A549 (cell line): ENCODE measurements around the gene CAP2.

Experiments used
- EP300 ChIP-seq, 2 experiments: fragments of >200 bp; sonication (Bioruptor Twin); formaldehyde crosslinking; IDR thresholded peaks; 2 replicates in 1 of 2; 3 replicates in 1 of 2; pipeline ENCODE4 v1.6.1; 2016 to 2017
- HOXA7 ChIP-seq: fragments of 250-450 bp; sonication (Bioruptor Pico); IDR thresholded peaks from 2 replicates; pipeline ENCODE4 v1.5.0; 2020; ENCODE audit warnings: mild to moderate bottlenecking, moderate library complexity
- MYC ChIP-seq: IDR thresholded peaks from 2 replicates; pipeline ENCODE4 v1.6.1; 2012; ENCODE audit warnings: mild to moderate bottlenecking, inconsistent platforms, low read length, improper control_type of control experiment, borderline replicate concordance
- NPAS2 ChIP-seq: fragments of 250-450 bp; sonication (Bioruptor Pico); IDR thresholded peaks from 2 replicates; pipeline ENCODE4 v1.8.0; 2022; ENCODE audit warnings: mild to moderate bottlenecking, moderate library complexity, borderline replicate concordance
- PHF8 ChIP-seq: fragments of 200-600 bp; sonication (generic); IDR thresholded peaks from 2 replicates; pipeline ENCODE4 v1.6.1; 2016; ENCODE audit warnings: low read depth, mild to moderate bottlenecking, antibody characterized with exemption, moderate library complexity, borderline replicate concordance
- POLR2A ChIP-seq: IDR thresholded peaks from 2 replicates; pipeline ENCODE4 v1.6.1; 2012; ENCODE audit warnings: mild to moderate bottlenecking, low read length
- TFCP2L1 ChIP-seq: fragments of 250-450 bp; sonication (Bioruptor Pico); IDR thresholded peaks from 2 replicates; pipeline ENCODE4 v1.5.0; 2021; ENCODE audit warnings: mild to moderate bottlenecking
- TF ChIP-seq, protein P1 (sequence below): fragments of >200 bp; sonication (Bioruptor Twin); formaldehyde crosslinking; IDR thresholded peaks from 3 replicates; pipeline ENCODE4 v1.5.1; 2016

DNA sequence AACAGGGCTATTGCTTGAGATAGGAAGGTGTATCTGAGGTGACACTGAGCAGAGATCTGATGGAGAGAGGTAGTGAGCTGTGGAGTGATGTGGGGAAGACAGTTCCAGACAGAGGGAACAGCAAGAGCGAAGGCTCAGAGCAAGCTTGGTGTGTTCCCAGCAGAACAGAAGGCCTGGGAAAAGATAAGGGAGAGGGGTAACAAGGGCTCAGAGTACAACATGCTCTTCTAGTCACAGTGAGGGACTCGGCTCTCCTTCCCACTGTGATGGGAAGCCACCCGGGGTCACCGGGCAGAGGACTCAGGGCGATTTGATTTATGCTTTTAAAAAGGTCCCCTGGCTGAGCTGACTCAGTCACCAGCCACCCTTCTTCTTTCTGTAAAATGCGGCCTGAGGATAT, 33.7 kb downstream of the CAP2 start:
- TF ChIP-seq, protein P1, sequence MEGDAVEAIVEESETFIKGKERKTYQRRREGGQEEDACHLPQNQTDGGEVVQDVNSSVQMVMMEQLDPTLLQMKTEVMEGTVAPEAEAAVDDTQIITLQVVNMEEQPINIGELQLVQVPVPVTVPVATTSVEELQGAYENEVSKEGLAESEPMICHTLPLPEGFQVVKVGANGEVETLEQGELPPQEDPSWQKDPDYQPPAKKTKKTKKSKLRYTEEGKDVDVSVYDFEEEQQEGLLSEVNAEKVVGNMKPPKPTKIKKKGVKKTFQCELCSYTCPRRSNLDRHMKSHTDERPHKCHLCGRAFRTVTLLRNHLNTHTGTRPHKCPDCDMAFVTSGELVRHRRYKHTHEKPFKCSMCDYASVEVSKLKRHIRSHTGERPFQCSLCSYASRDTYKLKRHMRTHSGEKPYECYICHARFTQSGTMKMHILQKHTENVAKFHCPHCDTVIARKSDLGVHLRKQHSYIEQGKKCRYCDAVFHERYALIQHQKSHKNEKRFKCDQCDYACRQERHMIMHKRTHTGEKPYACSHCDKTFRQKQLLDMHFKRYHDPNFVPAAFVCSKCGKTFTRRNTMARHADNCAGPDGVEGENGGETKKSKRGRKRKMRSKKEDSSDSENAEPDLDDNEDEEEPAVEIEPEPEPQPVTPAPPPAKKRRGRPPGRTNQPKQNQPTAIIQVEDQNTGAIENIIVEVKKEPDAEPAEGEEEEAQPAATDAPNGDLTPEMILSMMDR: no peak
- no peak for TF ChIP-seq MYC
- TF ChIP-seq NPAS2 (CRISPR knock-in tag): no peak
- TF ChIP-seq EP300 (IDR thresholded peaks at IDR 0.05): no peak
- no peak for TF ChIP-seq HOXA7
- TF ChIP-seq PHF8: no peak
- no peak for TF ChIP-seq POLR2A
- TF ChIP-seq TFCP2L1 (CRISPR knock-in tag): no peak
